Activated B cell treated with CpG ODN at 0.5 μM for 24 hours (primary cell): Measurements from ENCODE around the gene NNMT. TPM values are rescaled to one million over a fixed set of nuclear protein-coding genes. Genes with fewer than 3 reads are reported as not detected.

Experiments
- ATAC-seq: fragments of 200-7000 bp; cut with Tn5 transposase; one replicate; pipeline ENCODE4 v1.10.0; 2021; ENCODE audit warnings: low read depth, mild to moderate bottlenecking, moderate library complexity
- CTCF ChIA-PET: fragments of 350-600 bp; sonication (Branson Sonifier 250); formaldehyde crosslinking; loops from one replicate; lab custom pipeline; 2021; ENCODE audit warnings: antibody characterized with exemption; lab: Charles Lee
- POLR2A ChIA-PET: fragments of 350-600 bp; sonication (Branson Sonifier 250); formaldehyde crosslinking; loops from one replicate; lab custom pipeline; 2021; ENCODE audit warnings: antibody characterized with exemption; lab: Charles Lee
- DNase-seq: peaks from one replicate; pipeline ENCODE4 v3.0.0; 2022
- H3K27ac Mint-ChIP-seq: one replicate; pipeline ENCODE4 v1.8.0; 2020; ENCODE audit warnings: mixed read lengths
- H3K27me3 Mint-ChIP-seq: one replicate; pipeline ENCODE4 v1.8.0; 2021; ENCODE audit warnings: mixed read lengths
- H3K36me3 Mint-ChIP-seq: one replicate; pipeline ENCODE4 v1.8.0; 2021; ENCODE audit warnings: low read depth, mixed read lengths
- H3K4me1 Mint-ChIP-seq: one replicate; pipeline ENCODE4 v1.8.0; 2021; ENCODE audit warnings: mixed read lengths
- H3K4me3 Mint-ChIP-seq: one replicate; pipeline ENCODE4 v1.8.0; 2020; ENCODE audit warnings: mild to moderate bottlenecking, mixed read lengths
- H3K9me3 Mint-ChIP-seq: one replicate; pipeline ENCODE4 v1.8.0; 2020; ENCODE audit warnings: mixed read lengths
- intact Hi-C: fragments of 100-400 bp; cut with micrococcal nuclease; formaldehyde crosslinking; loops from one replicate; pipeline ENCODE4 v1.15.1; 2024
- total RNA-seq: library from RNA; stranded (reverse); gene quantifications from 2 replicates; pipeline ENCODE4 v1.2.3, GENCODE V29; 2022
- TF ChIP-seq, protein P1 (sequence below): fragments of 200-600 bp; IDR thresholded peaks from one replicate; pipeline ENCODE4 v1.8.0; 2022; ENCODE audit warnings: antibody characterized with exemption, mild to moderate bottlenecking

NNMT gene
- total RNA-seq, 1 donor from 2014 or later = not detected

GRCh38 chr11:114273890-114274635 is 22.1 kb upstream of the NNMT start:
- no peak for ATAC-seq
- H3K4me3 Mint-ChIP-seq = no peak overlapping the region
- ChIA-PET CTCF (interaction anchor here (1.1 kb wide), 1 partner anchor 13 kb away, joined by 4 read pairs; no protein-coding TSS in a partner anchor), POLR2A (no interaction called here)
- no peaks in the 10 kb centered on the region for H3K9me3 Mint-ChIP-seq
- H3K36me3 Mint-ChIP-seq = no peaks in the 10 kb centered on the region
- DNase-seq = no peak
- H3K4me1 Mint-ChIP-seq = no peaks in the 10 kb centered on the region
- peaks cover 28% of the 10 kb centered on the region for H3K27me3 Mint-ChIP-seq
- TF ChIP-seq, protein P1, sequence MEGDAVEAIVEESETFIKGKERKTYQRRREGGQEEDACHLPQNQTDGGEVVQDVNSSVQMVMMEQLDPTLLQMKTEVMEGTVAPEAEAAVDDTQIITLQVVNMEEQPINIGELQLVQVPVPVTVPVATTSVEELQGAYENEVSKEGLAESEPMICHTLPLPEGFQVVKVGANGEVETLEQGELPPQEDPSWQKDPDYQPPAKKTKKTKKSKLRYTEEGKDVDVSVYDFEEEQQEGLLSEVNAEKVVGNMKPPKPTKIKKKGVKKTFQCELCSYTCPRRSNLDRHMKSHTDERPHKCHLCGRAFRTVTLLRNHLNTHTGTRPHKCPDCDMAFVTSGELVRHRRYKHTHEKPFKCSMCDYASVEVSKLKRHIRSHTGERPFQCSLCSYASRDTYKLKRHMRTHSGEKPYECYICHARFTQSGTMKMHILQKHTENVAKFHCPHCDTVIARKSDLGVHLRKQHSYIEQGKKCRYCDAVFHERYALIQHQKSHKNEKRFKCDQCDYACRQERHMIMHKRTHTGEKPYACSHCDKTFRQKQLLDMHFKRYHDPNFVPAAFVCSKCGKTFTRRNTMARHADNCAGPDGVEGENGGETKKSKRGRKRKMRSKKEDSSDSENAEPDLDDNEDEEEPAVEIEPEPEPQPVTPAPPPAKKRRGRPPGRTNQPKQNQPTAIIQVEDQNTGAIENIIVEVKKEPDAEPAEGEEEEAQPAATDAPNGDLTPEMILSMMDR = no peak
- no peak overlapping the region for H3K27ac Mint-ChIP-seq
- intact Hi-C loops = no loop called here

GRCh38 chr11:114274637-114275036 is 21.6 kb upstream of the NNMT start:
- ChIA-PET POLR2A (no interaction called here), CTCF (interaction anchor here (1.1 kb wide), 1 partner anchor 14 kb away, joined by 4 read pairs; no protein-coding TSS in a partner anchor)
- no peak overlapping the region for H3K4me3 Mint-ChIP-seq
- intact Hi-C loops = no loop called here
- H3K4me1 Mint-ChIP-seq = no peaks in the 10 kb centered on the region
- peaks cover 30% of the 10 kb centered on the region for H3K27me3 Mint-ChIP-seq
- no peak for ATAC-seq
- H3K27ac Mint-ChIP-seq = no peak overlapping the region
- no peak for DNase-seq
- TF ChIP-seq, protein P1 = no peak
- H3K36me3 Mint-ChIP-seq = no peaks in the 10 kb centered on the region
- H3K9me3 Mint-ChIP-seq = no peaks in the 10 kb centered on the region

GRCh38 chr11:114275280-114275679 is 20.9 kb upstream of the NNMT start:
- Mint-ChIP-seq H3K9me3 (no peaks in the 10 kb centered on the region), H3K4me3 (no peak overlapping the region), H3K27me3 (peaks cover 35% of the 10 kb centered on the region), H3K36me3 (no peaks in the 10 kb centered on the region), H3K4me1 (no peaks in the 10 kb centered on the region), H3K27ac (no peak overlapping the region)
- ATAC-seq = no peak
- intact Hi-C loops = no loop called here
- ChIA-PET POLR2A (no interaction called here), CTCF (interaction anchor here (1.1 kb wide), 1 partner anchor 14 kb away, joined by 4 read pairs; no protein-coding TSS in a partner anchor)
- TF ChIP-seq, protein P1 = no peak
- no peak for DNase-seq

- intact Hi-C loops = no loop called here
- H3K9me3 Mint-ChIP-seq = no peaks in the 10 kb centered on the region
- H3K36me3 Mint-ChIP-seq = no peaks in the 10 kb centered on the region
- H3K27ac Mint-ChIP-seq = no peak overlapping the region
- POLR2A ChIA-PET = no interaction called here
- DNase-seq (no peak), ATAC-seq (no peak)
- TF ChIP-seq, protein P1 = no peak
- no peak overlapping the region for H3K4me3 Mint-ChIP-seq
- H3K27me3 Mint-ChIP-seq = peaks cover 35% of the 10 kb centered on the region
- CTCF ChIA-PET = no interaction called here
- H3K4me1 Mint-ChIP-seq = no peaks in the 10 kb centered on the region
These were observed 20.1 kb upstream of the NNMT start for GRCh38 chr11:114276077-114276476.

GRCh38 chr11:114277637-114278341 is 18.4 kb upstream of the NNMT start:
- no peak overlapping the region for H3K27ac Mint-ChIP-seq
- no peaks in the 10 kb centered on the region for H3K9me3 Mint-ChIP-seq
- ChIA-PET CTCF (no interaction called here), POLR2A (no interaction called here)
- H3K27me3 Mint-ChIP-seq = peaks cover 21% of the 10 kb centered on the region
- no peaks in the 10 kb centered on the region for H3K36me3 Mint-ChIP-seq
- DNase-seq = no peak
- intact Hi-C loops = no loop called here
- TF ChIP-seq, protein P1 = no peak
- H3K4me3 Mint-ChIP-seq = no peak overlapping the region
- no peak for ATAC-seq
- H3K4me1 Mint-ChIP-seq = no peaks in the 10 kb centered on the region
